Uterus (tissue), 2 donors: ENCODE data around the gene PRMT7.

Source experiments
- POLR2A ChIP-seq, 2 donors: fragments of 450-650 bp; IDR thresholded peaks; one replicate each; pipeline ENCODE4 v1.6.1; 2016; ENCODE audit warnings: antibody characterized with exemption in 2 of 2, mild to moderate bottlenecking in 1 of 2, moderate library complexity in 1 of 2
- TF ChIP-seq, protein P1 (sequence below), 4 experiments: fragments of 200-600 bp in 2 of 4; fragments of 450-650 bp in 2 of 4; sonication (generic) in 2 of 4; IDR thresholded peaks; one replicate each; pipeline ENCODE4 v1.5.1; 2016 to 2019; ENCODE audit warnings: antibody characterized with exemption in 4 of 4, mild to moderate bottlenecking in 2 of 4, moderate library complexity in 1 of 4

DNA sequence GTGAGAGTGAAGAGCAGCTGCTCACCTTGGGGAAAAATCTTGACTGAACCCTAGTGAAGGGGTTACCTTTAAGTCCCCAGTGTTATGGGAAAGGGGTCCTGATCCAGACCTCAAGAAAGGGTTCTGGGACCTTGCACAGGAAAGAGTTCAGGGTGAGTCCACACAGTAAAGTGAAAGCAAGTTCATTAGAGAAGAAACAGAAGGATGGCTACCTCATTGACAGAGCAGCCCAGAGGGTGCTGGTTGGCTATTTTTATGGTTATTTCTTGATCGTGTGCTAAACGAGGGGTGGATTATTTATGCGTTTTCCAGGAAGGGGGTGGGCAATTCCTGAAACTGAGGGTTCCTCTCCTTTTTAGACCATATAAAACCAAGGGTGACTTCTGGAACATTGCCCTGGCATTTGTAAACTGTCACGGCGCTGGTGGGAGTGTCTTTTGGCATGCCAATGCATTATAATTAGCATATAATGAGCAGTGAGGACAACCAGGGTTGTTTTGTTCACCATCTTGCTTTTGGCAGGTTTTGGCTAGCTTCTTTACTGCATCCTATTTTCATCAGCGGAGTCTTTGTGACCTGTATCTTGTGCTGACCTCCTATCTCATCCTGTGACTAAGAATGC lies 79.0 kb downstream of the PRMT7 start:
- TF ChIP-seq, protein P1, sequence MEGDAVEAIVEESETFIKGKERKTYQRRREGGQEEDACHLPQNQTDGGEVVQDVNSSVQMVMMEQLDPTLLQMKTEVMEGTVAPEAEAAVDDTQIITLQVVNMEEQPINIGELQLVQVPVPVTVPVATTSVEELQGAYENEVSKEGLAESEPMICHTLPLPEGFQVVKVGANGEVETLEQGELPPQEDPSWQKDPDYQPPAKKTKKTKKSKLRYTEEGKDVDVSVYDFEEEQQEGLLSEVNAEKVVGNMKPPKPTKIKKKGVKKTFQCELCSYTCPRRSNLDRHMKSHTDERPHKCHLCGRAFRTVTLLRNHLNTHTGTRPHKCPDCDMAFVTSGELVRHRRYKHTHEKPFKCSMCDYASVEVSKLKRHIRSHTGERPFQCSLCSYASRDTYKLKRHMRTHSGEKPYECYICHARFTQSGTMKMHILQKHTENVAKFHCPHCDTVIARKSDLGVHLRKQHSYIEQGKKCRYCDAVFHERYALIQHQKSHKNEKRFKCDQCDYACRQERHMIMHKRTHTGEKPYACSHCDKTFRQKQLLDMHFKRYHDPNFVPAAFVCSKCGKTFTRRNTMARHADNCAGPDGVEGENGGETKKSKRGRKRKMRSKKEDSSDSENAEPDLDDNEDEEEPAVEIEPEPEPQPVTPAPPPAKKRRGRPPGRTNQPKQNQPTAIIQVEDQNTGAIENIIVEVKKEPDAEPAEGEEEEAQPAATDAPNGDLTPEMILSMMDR (IDR thresholded peaks at IDR 0.05), result no peak
- TF ChIP-seq POLR2A (IDR thresholded peaks at IDR 0.05), result no peak
